ENCODE results near the gene EFNA4. TPM values are rescaled to one million over a fixed set of nuclear protein-coding genes. Genes with fewer than 3 reads are reported as not detected.

EFNA4 gene
- polyA plus RNA-seq, 2 donors, result 14.7 to 16.2 TPM

DNA sequence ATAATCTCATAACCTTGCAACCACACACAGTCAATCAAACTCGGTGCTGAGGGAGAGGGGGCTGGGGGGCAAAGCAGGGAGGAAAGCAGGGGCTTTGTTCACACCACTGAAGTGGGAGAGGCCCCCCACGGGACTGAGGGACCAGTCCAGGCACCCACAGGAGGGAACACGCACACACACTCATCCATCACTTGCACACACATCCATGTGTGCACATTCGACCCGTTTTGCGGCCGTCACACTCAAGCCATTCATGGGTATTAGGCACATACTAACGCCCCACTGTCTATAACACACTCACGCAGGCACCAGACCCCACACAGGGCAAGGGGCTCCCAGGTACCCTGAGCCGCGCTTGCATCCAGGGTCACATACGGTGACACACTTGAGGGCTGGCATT is 29.1 kb downstream of the EFNA4 start:
- H3K4me1 ChIP-seq (ENCODE audit: control insufficient read depth in 2 of 2, insufficient read depth in 2 of 2, low read length in 1 of 2), result peaks cover 3 to 10% of the 10 kb centered on the region in 2 donors
- no peaks in the 10 kb centered on the region for H3K36me3 ChIP-seq (ENCODE audit: control insufficient read depth in 2 of 2, insufficient read depth in 2 of 2, low read length in 1 of 2)
- no peak overlapping the region for H3K4me3 ChIP-seq (ENCODE audit: low read depth in 1 of 2, low read length in 2 of 2)
- H3K27me3 ChIP-seq (ENCODE audit: control insufficient read depth in 1 of 2, insufficient read depth in 2 of 2, low read length in 2 of 2), result no peaks in the 10 kb centered on the region
- no peaks in the 10 kb centered on the region for H3K9me3 ChIP-seq (ENCODE audit: control insufficient read depth in 2 of 2, insufficient read depth in 1 of 2, low read depth in 1 of 2, low read length in 1 of 2)
- H3K27ac ChIP-seq (ENCODE audit: low read depth in 2 of 2, low read length in 1 of 2), result no peak overlapping the region
- WGBS, 2 donors, result 90 to 93% methylated on average over 12 of the region's 12 CpGs

DNA sequence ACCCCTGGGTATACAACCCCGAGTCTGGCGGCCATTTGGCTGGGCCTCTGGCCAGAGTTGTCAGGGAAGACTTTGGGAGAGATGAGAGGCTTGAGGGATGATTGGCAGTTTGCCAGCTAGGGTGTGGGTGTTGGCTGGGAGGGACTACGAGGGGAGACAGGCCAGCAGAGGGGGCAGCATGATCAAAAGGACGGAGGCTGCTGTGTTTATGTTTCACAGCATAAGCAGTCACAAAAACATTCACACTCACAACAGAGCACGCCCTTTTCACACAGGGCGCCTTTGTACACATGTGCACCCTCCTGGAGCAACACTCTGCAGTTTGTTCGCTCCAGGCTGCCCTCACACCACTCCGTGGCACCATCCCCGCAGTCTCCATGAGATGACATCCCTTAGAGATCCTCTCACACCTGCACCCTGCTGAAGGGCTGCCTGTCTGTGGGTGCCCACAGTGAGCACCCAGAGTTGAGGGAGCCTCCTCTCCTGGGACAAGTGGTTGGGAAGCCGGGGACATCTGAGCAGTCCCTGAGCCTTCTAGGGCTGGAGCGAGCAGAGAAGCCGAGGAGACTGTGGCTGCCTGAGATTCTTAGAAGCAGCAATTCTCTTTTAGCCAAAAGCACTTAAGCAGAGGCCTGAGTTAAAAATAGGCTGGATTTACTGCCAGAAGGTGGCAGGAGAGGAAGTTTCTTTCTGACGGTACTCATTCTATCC is 30.5 kb downstream of the EFNA4 start:
- Histone ChIP-seq H3K36me3 (ENCODE audit: control insufficient read depth in 2 of 2, insufficient read depth in 2 of 2, low read length in 1 of 2) (no peaks in the 10 kb centered on the region), H3K27me3 (ENCODE audit: control insufficient read depth in 1 of 2, insufficient read depth in 2 of 2, low read length in 2 of 2) (no peaks in the 10 kb centered on the region), H3K4me1 (ENCODE audit: control insufficient read depth in 2 of 2, insufficient read depth in 2 of 2, low read length in 1 of 2) (peaks cover 3 to 10% of the 10 kb centered on the region in 2 donors), H3K9me3 (ENCODE audit: control insufficient read depth in 2 of 2, insufficient read depth in 1 of 2, low read depth in 1 of 2, low read length in 1 of 2) (no peaks in the 10 kb centered on the region), H3K4me3 (ENCODE audit: low read depth in 1 of 2, low read length in 2 of 2) (no peak overlapping the region), H3K27ac (ENCODE audit: low read depth in 2 of 2, low read length in 1 of 2) (peak overlapping the region in 1 of 2 donors; percentile 63)
- 21 to 22% methylated on average over 13 of the region's 13 CpGs for WGBS, 2 donors

DNA sequence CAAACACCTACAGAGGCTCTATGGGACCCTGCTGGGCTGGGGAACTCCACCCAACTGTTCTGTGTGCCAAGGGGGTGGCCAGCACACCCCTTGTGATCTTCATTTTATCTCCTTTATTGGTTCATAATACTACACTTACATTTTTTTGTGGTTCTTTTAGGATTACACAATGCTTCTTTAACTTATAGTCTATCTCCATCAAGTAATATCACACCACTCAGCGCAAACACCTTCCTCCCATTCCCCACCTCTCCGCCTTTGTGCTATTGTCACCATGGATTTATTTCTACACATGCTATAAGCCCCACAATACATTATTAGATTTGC is 31.0 kb downstream of the EFNA4 start:
- 75 to 85% methylated on average over 2 of the region's 2 CpGs for WGBS, 2 donors
- Histone ChIP-seq H3K27ac (ENCODE audit: low read depth in 2 of 2, low read length in 1 of 2) (no peak overlapping the region), H3K4me1 (ENCODE audit: control insufficient read depth in 2 of 2, insufficient read depth in 2 of 2, low read length in 1 of 2) (peaks cover 3 to 10% of the 10 kb centered on the region in 2 donors), H3K27me3 (ENCODE audit: control insufficient read depth in 1 of 2, insufficient read depth in 2 of 2, low read length in 2 of 2) (no peaks in the 10 kb centered on the region), H3K36me3 (ENCODE audit: control insufficient read depth in 2 of 2, insufficient read depth in 2 of 2, low read length in 1 of 2) (no peaks in the 10 kb centered on the region), H3K4me3 (ENCODE audit: low read depth in 1 of 2, low read length in 2 of 2) (no peak overlapping the region), H3K9me3 (ENCODE audit: control insufficient read depth in 2 of 2, insufficient read depth in 1 of 2, low read depth in 1 of 2, low read length in 1 of 2) (no peaks in the 10 kb centered on the region)

DNA sequence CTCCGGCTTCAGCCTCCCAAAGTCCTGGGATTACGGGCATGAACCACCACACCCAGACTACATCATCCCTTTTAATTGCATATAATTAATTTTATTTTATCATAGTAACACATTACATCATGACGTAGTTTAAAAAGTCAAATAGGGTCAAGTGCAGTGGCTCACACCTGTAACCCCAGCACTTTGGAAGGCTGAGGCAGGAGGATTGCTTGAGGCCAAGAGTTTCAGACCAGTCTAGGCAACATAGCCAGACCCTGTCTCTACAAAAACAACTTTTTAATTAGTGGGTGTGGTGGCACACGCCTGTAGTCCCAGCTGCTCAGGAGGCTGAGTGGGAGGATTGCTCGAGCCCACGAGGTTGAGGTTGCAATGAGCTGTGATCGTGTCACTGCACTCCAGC is 35.8 kb downstream of the EFNA4 start:
- no peaks in the 10 kb centered on the region for H3K27me3 ChIP-seq (ENCODE audit: control insufficient read depth in 1 of 2, insufficient read depth in 2 of 2, low read length in 2 of 2)
- H3K9me3 ChIP-seq (ENCODE audit: control insufficient read depth in 2 of 2, insufficient read depth in 1 of 2, low read depth in 1 of 2, low read length in 1 of 2), result no peaks in the 10 kb centered on the region
- no peak overlapping the region for H3K4me3 ChIP-seq (ENCODE audit: low read depth in 1 of 2, low read length in 2 of 2)
- 78 to 80% methylated on average over 7 of the region's 7 CpGs for WGBS, 2 donors
- H3K36me3 ChIP-seq (ENCODE audit: control insufficient read depth in 2 of 2, insufficient read depth in 2 of 2, low read length in 1 of 2), result no peaks in the 10 kb centered on the region
- H3K27ac ChIP-seq (ENCODE audit: low read depth in 2 of 2, low read length in 1 of 2), result no peak overlapping the region
- H3K4me1 ChIP-seq (ENCODE audit: control insufficient read depth in 2 of 2, insufficient read depth in 2 of 2, low read length in 1 of 2), result no peaks in the 10 kb centered on the region

DNA sequence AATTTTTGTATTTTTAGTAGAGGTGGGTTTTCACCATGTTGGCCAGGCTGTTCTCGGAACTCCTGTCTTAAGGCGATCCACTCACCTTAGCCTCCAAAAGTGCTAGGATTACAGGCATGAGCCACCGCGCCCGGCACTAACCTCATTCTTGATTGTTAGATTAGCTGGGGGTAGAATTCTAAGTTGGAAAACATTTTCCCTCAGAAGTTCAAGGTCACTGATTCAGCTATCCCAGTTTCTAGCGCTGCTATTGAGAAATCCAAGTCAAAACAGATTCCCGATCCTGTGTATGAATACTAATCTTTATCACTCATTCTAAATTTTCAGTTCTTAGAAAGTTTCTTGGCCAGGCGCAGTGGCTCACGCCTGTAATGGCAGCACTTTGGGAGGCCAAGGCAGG is 39.8 kb downstream of the EFNA4 start:
- Histone ChIP-seq H3K9me3 (ENCODE audit: control insufficient read depth in 2 of 2, insufficient read depth in 1 of 2, low read depth in 1 of 2, low read length in 1 of 2) (no peaks in the 10 kb centered on the region), H3K27ac (ENCODE audit: low read depth in 2 of 2, low read length in 1 of 2) (no peak overlapping the region), H3K4me1 (ENCODE audit: control insufficient read depth in 2 of 2, insufficient read depth in 2 of 2, low read length in 1 of 2) (no peaks in the 10 kb centered on the region), H3K36me3 (ENCODE audit: control insufficient read depth in 2 of 2, insufficient read depth in 2 of 2, low read length in 1 of 2) (no peaks in the 10 kb centered on the region), H3K27me3 (ENCODE audit: control insufficient read depth in 1 of 2, insufficient read depth in 2 of 2, low read length in 2 of 2) (no peaks in the 10 kb centered on the region), H3K4me3 (ENCODE audit: low read depth in 1 of 2, low read length in 2 of 2) (no peak overlapping the region)
- WGBS, 2 donors, result 86 to 93% methylated on average over 9 of the region's 9 CpGs

DNA sequence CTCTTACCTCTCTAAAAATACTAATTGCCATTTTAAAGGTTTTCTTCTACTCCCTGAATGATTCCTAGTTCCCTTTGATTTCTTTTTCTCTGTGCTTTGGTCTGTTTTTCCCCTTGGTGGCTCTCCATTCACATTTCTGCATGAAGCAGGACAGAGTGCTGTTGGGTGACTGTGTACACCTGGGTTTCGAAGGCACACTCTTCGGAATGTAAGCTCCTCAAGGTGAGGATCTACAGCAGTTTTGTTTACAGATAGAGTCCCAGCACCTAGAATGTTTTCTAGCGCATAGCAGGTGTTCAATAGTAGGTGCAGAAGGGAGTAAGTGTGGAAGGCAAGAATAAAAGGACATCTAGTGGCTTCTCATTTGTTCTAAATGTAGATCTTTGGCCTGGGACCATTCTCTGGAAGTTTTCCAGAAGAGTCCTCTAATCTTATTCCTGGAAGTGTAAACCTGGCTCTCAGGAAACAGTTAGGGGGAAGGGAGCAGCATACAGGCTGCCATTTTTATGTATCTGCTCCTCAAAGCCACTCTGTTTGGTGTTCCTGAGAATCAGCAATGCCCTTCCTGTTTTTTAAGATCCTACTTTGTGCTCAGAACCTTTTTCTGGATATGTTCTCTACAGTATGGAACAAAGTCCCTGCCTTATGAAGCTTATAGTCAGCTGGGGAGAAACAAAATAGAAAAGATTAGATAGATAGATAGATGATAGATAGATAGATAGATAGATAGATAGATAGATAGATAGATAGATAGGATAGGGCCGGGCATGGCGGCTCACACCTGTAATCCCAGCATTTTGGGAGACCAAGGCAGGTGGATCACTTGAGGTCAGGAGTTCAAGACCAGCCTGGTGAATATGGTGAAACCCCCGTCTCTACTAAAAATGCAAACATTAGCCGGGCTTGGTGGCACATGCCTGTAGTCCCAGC is 41.3 kb downstream of the EFNA4 start:
- no peaks in the 10 kb centered on the region for H3K4me1 ChIP-seq (ENCODE audit: control insufficient read depth in 2 of 2, insufficient read depth in 2 of 2, low read length in 1 of 2)
- H3K36me3 ChIP-seq (ENCODE audit: control insufficient read depth in 2 of 2, insufficient read depth in 2 of 2, low read length in 1 of 2), result no peaks in the 10 kb centered on the region
- no peaks in the 10 kb centered on the region for H3K27me3 ChIP-seq (ENCODE audit: control insufficient read depth in 1 of 2, insufficient read depth in 2 of 2, low read length in 2 of 2)
- H3K9me3 ChIP-seq (ENCODE audit: control insufficient read depth in 2 of 2, insufficient read depth in 1 of 2, low read depth in 1 of 2, low read length in 1 of 2), result no peaks in the 10 kb centered on the region
- no peak overlapping the region for H3K27ac ChIP-seq (ENCODE audit: low read depth in 2 of 2, low read length in 1 of 2)
- 82 to 89% methylated on average over 7 of the region's 7 CpGs for whole genome bisulfite sequencing, 2 donors
- no peak overlapping the region for H3K4me3 ChIP-seq (ENCODE audit: low read depth in 1 of 2, low read length in 2 of 2)

DNA sequence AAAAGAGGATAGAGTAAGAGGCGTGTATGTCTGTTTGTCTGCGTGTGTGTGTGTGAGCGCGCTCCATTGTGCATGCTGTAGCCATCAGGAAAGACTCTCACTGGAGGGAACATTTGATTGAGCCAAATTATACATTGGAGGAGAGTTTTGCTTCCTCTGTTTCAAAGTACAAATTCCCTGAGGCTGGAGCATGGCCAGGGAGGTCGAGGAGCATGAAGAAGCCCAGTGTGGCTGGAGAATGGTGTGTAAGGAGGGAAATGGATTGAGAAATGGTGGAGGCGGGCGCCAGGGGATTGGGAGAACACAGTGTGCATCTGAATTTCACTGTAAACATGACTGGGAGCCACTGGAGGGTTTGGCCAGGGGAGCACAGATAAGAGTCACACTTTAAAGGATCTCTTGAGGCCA is 42.1 kb downstream of the EFNA4 start:
- WGBS, 2 donors, result 59 to 70% methylated on average over 7 of the region's 7 CpGs
- H3K36me3 ChIP-seq (ENCODE audit: control insufficient read depth in 2 of 2, insufficient read depth in 2 of 2, low read length in 1 of 2), result no peaks in the 10 kb centered on the region
- H3K27me3 ChIP-seq (ENCODE audit: control insufficient read depth in 1 of 2, insufficient read depth in 2 of 2, low read length in 2 of 2), result no peaks in the 10 kb centered on the region
- H3K4me1 ChIP-seq (ENCODE audit: control insufficient read depth in 2 of 2, insufficient read depth in 2 of 2, low read length in 1 of 2), result no peaks in the 10 kb centered on the region
- H3K4me3 ChIP-seq (ENCODE audit: low read depth in 1 of 2, low read length in 2 of 2), result no peak overlapping the region
- no peak overlapping the region for H3K27ac ChIP-seq (ENCODE audit: low read depth in 2 of 2, low read length in 1 of 2)
- no peaks in the 10 kb centered on the region for H3K9me3 ChIP-seq (ENCODE audit: control insufficient read depth in 2 of 2, insufficient read depth in 1 of 2, low read depth in 1 of 2, low read length in 1 of 2)

DNA sequence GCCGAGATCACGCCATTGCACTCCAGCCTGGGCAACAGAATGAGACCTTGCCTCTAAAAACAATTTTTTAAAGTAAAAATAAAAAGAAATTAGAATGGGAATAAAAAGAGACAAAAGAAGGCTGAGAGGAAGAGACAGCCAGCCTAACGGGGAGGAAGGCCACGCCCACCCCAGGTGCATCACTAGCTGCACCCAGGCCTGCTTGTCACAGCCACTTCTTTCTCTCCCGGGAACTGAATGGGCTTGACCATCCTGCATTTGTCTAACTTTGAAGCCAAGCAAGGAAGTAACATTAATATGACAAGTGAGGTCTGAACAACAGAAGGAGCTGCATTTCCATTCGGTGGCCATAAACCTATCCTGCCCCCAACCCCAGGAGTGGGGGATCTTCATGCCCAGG is 43.3 kb downstream of the EFNA4 start:
- no peaks in the 10 kb centered on the region for H3K27me3 ChIP-seq (ENCODE audit: control insufficient read depth in 1 of 2, insufficient read depth in 2 of 2, low read length in 2 of 2)
- H3K27ac ChIP-seq (ENCODE audit: low read depth in 2 of 2, low read length in 1 of 2), result no peak overlapping the region
- no peaks in the 10 kb centered on the region for H3K4me1 ChIP-seq (ENCODE audit: control insufficient read depth in 2 of 2, insufficient read depth in 2 of 2, low read length in 1 of 2)
- WGBS, 2 donors, result 68 to 73% methylated on average over 6 of the region's 6 CpGs
- no peaks in the 10 kb centered on the region for H3K36me3 ChIP-seq (ENCODE audit: control insufficient read depth in 2 of 2, insufficient read depth in 2 of 2, low read length in 1 of 2)
- no peaks in the 10 kb centered on the region for H3K9me3 ChIP-seq (ENCODE audit: control insufficient read depth in 2 of 2, insufficient read depth in 1 of 2, low read depth in 1 of 2, low read length in 1 of 2)
- H3K4me3 ChIP-seq (ENCODE audit: low read depth in 1 of 2, low read length in 2 of 2), result no peak overlapping the region

DNA sequence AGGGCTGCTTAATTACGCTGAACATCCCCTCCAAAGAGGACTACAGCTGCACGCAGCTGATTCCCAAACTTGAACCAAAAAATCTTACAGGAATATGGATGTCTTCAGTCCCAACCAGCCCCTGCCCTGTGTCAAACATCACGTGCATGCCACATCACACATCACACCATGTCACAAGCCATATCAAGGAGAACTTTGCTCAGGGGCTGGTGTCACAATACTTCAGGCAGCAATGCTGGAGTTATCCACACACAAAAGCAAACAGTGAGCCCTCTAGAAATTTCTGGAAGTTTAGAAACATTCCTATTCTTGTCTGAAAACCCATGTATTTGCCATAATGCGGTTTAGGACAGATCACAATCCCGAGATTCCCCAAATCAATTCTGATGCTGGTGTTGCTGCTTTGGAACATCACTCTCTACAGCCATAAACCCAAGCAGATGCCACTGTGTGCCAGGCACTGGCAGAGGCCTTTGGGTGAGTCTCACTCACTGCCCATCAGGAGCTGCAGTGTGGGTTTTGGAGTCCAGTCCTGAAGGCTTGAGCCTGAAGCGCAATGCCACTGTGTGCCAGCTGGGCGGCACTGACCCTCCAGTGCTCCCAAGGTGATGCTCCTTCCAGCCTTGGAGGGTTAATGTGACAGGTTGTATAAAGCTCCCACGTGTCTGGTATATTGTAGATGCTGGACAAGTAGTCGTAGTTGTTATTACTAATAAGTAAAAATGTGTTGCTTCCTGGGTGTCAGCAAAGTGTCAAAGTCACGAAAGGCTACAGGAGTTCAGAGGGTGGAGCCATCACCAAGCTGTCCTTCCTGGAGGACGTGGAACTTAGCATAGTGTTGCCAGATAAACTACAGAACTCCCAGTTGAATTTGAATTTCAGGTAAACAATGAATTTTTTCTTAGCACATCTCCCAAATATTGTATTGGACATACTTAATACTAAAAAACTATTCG is 44.0 kb downstream of the EFNA4 start:
- 75 to 80% methylated on average over 12 of the region's 12 CpGs for WGBS, 2 donors
- H3K27me3 ChIP-seq (ENCODE audit: control insufficient read depth in 1 of 2, insufficient read depth in 2 of 2, low read length in 2 of 2), result no peaks in the 10 kb centered on the region

More for the DNA sequence above, 44.0 kb downstream of the EFNA4 start:
- H3K36me3 ChIP-seq (ENCODE audit: control insufficient read depth in 2 of 2, insufficient read depth in 2 of 2, low read length in 1 of 2), result no peaks in the 10 kb centered on the region
- H3K4me1 ChIP-seq (ENCODE audit: control insufficient read depth in 2 of 2, insufficient read depth in 2 of 2, low read length in 1 of 2), result no peaks in the 10 kb centered on the region
- H3K9me3 ChIP-seq (ENCODE audit: control insufficient read depth in 2 of 2, insufficient read depth in 1 of 2, low read depth in 1 of 2, low read length in 1 of 2), result no peaks in the 10 kb centered on the region
- H3K27ac ChIP-seq (ENCODE audit: low read depth in 2 of 2, low read length in 1 of 2), result no peak overlapping the region
- H3K4me3 ChIP-seq (ENCODE audit: low read depth in 1 of 2, low read length in 2 of 2), result no peak overlapping the region

All from esophagus (tissue), 2 donors.